Measurements from ENCODE around the gene VAV3.
"Not testable (repeated sequence)": the region's sequence is repeated elsewhere in the genome, so short reads cannot be mapped to it uniquely, and the experiment has no call there.

VAV3 gene

DNA sequence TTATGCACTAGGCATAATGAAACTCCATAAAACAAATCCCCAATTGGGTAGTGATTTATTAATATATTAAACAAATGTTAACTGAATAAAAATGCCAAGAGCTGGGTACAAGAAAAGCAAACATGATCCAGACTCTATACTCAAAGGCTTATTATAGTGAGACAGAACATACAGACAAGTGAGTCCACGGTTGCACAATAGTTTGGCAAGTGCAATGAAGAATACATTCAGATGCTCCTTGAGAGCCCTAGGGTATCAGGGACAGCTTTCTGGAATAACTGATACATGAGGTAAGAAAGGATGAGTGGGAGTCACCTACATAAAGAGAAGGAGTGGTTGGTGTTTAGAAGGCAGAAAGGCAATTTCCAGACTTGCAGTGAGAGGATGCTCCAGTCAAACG, 85.1 kb downstream of the VAV3 start:
- DNase-seq: peak; percentile 2

GRCh38 chr1:107879346-107879745, 85.6 kb downstream of the VAV3 start:
- DNase-seq: no peak

GRCh38 chr1:107877745-107878144, 87.2 kb downstream of the VAV3 start:
- no peak for DNase-seq

GRCh38 chr1:107877092-107877491, 87.9 kb downstream of the VAV3 start:
- DNase-seq: peak; percentile 87

DNA sequence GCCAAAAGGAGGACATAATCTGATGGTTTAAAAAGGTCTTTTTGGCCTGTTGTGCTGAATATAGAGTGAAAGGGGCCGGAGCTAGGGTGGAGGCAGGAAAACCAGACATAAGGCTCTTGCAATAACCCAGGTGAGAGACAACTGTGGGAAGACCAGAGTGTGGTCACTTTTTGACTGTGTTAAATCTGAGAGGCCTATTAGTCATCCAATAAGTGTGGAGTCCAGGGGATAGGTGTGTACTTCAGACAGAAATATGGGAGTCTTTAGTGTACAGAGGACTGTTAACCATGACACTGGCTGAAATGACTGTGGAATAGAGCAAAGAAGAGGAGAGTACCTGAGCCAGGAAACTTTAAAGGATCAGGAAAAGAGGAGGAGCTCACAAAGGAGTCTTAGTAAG, 89.3 kb downstream of the VAV3 start:
- no peak for DNase-seq

DNA sequence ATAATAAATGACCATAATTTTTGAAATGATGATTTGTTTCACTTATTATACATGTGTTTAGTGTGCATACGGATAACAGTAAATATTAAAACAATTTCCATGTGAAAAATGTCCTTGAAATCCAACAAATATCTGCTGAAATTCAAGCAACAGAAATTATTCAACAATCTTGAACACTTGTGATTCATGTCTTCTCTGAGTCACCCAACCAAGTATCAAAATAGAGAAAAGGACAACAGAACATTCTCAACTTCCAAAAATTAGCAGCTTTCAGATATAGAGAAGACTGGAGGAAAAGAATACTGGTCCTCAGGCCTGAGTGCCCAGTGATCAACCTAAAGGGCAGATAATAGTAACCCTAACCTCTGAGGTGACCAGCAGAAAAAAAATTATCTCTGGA, 90.8 kb downstream of the VAV3 start:
- no peak for DNase-seq

DNA sequence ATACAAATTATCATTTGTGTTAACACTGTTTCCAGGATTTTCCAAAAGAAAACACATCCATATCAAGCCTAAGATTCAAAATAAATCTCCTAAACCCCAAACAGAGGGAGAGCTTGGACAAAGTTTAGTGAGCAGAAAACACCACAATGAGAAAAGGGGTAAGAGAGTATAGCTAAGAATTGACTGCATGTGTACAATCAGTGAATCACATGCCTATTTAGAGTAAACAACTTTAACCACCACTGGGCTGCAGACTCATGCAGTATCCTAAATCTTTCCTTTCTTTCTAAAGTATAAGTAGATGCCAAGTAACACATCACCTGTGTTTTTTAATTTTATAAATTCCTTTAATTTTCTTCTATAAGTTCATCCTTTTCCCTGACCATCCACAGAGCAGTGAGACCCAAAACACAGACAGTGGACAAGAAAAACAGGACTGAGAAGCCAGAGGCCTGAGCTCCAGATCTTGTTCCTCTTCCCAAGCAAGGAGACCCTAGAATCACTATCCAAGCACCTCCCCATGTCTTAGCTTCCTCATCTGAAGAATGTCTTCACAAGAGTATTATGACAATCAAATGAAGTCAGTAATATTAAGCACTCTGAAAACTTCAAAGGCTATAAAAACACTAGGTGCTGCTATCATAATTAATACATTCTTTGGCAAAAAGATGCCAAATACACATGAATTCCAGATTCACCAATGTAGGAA, 93.1 kb downstream of the VAV3 start:
- no peak for DNase-seq

GRCh38 chr1:107871259-107871658, 93.7 kb downstream of the VAV3 start:
- no peak for DNase-seq

GRCh38 chr1:107870696-107871095, 94.3 kb downstream of the VAV3 start:
- DNase-seq: peak; percentile 73

- no peak for DNase-seq
These were observed 97.1 kb downstream of the VAV3 start for GRCh38 chr1:107867897-107868296.

- no peak for DNase-seq
These were observed 97.6 kb downstream of the VAV3 start for GRCh38 chr1:107867422-107867821.

GRCh38 chr1:107866870-107867269, 98.1 kb downstream of the VAV3 start:
- DNase-seq: no peak

- no peak for DNase-seq
These were observed 99.4 kb downstream of the VAV3 start for GRCh38 chr1:107865627-107866026.

DNA sequence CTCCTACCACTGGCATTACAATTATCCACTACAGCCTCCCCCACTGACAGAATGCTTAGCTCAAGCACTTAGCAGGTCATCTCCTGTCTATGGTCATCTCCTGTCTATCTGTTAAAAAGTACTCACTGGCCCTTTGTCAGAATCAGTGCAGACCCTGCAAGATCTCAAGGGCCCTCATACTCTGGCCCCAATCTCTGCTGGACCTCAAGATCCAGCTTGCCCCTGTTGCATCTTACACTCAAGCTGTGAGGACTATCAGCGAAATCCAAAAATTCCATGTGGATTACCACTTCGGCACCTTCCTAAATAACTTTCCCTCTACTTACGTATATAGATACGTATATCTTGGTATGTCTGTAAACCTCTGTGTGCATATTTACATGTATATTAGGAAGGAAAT, 101.6 kb downstream of the VAV3 start:
- DNase-seq: no peak

GRCh38 chr1:107862064-107862463, 102.9 kb downstream of the VAV3 start:
- no peak for DNase-seq

GRCh38 chr1:107858323-107858722, 106.7 kb downstream of the VAV3 start:
- DNase-seq: no peak

DNA sequence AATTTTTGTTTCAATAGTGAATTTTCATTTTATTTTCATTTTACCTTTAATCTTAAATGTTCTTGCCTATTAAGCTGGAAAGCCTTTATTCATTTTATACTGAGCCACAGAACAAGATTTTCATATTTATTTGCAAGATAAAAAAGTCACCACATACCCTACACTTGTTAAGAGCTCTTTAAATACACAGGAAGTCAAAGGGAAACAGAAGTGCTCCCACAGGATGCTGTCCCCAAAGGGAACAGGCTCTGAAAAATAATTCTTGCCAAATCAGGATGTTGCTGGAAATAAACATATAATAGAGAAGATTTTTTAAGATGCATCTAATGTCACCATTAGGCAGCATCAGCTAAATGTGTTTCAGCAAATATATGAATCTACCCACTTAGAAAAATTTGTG, 113.6 kb downstream of the VAV3 start:
- no peak for DNase-seq

DNA sequence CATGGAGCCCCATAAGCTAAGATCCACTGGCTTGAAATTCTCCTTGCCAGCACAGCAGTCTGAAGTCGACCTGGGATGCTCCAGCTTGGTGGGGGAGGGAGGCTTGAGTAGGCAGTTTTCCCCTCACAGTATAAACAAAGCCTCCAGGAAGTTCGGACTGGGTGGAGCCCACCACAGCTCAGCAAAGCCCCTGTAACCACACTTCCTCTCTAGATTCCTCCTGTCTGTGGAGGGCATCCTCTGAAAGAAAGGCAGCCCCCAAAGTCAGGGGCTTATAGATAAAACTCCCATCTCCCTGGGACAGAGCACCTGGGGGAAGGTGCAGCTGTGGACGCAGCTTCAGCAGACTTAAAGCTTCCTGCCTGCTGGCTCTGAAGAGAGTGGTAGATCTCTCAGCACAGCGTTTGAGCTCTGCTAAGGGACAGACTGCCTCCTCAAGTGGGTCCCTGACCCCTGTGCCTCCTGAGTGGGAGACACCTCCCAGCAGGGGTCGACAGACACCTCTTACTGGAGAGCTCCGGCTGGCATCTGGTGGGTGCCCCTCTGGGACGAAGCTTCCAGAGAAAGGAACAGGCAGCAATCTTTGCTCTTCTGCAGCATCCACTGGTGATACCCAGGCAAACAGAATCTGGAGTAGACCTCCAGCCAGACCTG, 120.3 kb downstream of the VAV3 start:
- not testable (repeated sequence) for DNase-seq

- no peak for DNase-seq
These were observed 121.0 kb downstream of the VAV3 start for GRCh38 chr1:107843989-107844388.

DNA sequence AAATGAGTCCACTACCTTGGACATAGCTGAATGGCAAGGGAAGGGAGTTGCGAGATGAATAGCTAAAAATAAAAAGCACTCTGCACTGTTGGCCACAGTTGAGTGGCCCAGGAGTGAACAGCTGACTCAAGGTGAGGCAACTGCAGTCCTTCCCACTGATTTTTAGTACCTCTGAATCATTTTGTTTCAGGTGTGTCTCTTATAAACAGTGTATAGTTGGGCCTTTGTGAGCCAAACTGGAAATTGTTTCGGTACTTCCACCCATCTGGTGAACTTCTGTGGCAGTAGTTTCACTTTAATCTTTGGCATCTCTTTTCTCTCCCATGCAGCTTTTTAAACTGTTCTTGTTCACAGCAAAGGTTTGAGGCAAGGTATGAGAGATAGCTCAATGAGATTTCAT, 122.7 kb downstream of the VAV3 start:
- no peak for DNase-seq

DNA sequence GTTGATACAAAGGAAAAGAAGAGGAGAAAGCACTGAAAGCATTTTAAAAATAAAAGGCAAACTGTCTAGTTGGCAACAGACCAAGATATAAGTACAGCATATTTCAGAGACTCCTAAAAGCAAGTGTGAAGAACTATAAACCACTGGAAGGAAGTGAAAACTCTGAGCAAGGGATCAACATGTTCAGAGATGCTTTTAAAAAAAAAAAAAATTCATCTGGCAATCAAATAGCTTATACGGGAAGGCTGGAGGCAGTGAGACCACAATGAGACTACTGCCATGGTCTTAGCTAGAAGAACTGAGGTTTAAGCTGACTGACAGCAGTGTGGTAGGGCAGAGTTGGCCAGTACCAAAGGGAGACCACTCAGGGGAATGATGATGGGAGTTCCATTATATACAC, 124.3 kb downstream of the VAV3 start:
- no peak for DNase-seq

DNA sequence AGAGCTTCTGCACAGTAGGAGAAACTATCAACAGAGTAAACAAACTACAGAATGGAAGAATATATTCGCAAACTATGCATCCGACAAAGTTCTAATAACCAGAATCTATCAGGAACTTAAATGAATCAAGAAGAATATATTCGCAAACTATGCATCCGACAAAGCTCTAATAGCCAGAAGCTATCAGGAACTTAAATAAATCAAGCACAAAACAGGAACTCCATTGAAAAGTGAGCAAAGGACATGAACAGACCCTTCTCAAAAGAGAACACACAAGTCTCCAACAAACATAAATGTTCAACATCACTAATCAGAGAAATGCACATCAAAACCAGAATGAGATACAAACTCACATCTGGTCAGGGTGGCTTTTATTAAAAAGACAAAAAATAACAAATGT, 126.9 kb downstream of the VAV3 start:
- no peak for DNase-seq

- no peak for DNase-seq
These were observed 129.8 kb downstream of the VAV3 start for GRCh38 chr1:107835151-107835670.

DNA sequence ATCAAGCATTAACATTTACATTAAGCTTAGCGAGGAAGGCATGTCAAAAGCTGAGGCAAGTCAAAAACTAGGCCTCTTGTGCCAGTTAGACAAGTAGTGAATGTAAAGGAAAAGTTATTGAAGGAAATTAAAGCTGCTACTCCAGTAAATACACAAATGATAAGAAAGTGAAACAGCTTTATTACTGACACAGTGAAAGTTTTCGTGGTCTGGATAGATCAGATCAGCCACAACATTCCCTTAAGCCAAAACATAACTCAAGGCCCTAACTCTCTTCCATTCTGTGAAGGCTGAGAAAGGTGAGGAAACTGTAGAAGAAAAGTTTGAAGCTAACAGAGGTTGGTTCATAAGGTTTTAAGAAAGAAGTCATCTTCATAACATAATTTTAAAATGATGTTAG, 131.9 kb downstream of the VAV3 start:
- DNase-seq: no peak

- no peak for DNase-seq
These were observed 133.1 kb downstream of the VAV3 start for GRCh38 chr1:107831921-107832320.

Measured in fibroblast of skin of right quadriceps (primary cell).